ENCODE data around the gene SH3BP4. TPM values are rescaled to one million over a fixed set of nuclear protein-coding genes. Genes with fewer than 3 reads are reported as not detected.

Gene SH3BP4
- total and polyA plus RNA-seq, 2 of the 13 experiments (the other 11 are each of a cell fraction or from before 2014, with no cell fraction given): 34.6 to 99.1 TPM

DNA sequence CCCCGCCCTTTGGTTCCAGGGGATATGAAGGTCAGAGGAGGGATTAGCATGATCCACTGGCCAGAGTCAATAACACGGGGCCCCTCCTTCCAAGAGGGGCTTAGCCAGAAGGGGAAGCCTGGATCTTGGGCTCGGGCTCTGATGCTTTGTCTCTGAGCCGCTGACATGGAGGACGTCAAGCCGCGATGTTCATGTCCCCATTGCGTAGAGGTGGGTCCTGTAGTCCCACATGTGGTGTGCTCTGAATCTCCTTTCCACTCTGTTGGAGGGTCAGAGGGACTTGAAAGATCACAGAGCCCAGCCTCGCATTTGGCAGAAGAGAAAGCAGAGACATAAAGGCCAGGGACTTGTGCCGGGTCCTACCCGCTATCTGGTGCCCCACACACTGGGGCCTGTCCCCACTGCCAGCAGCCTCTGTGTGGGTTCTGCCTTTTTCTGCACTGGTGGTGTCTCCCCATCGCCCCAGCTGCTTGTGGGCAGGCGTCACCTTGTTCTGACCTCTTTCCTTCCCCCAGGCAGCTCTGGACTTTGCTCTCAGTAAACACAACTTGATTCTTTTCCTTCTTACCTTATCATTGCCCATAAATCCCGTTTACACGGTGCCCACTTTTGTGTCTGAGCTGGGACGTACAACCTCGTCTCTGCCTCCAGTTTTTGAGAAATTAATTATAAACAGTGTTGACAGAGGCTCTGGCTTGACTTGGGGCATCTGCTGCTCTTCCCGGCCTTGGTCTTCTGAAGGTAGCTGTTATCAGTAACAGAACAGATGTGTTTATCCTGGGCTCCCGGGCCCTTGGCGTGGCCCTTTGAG lies 48.8 kb downstream of the SH3BP4 start (continued):
- TF ChIP-seq, protein P1, sequence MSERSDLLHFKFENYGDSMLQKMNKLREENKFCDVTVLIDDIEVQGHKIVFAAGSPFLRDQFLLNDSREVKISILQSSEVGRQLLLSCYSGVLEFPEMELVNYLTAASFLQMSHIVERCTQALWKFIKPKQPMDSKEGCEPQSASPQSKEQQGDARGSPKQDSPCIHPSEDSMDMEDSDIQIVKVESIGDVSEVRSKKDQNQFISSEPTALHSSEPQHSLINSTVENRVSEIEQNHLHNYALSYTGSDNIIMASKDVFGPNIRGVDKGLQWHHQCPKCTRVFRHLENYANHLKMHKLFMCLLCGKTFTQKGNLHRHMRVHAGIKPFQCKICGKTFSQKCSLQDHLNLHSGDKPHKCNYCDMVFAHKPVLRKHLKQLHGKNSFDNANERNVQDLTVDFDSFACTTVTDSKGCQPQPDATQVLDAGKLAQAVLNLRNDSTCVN (CRISPR knock-in tag; IDR thresholded peaks at IDR 0.05; ENCODE audit: borderline replicate concordance): peak; percentile 15; the same call in 1 of the 2 replicates
- TF ChIP-seq ZNF614 (CRISPR knock-in tag; IDR thresholded peaks at IDR 0.05; ENCODE audit: borderline replicate concordance) (no peak; the same call in 1 of the 2 replicates), ZNF484 (CRISPR knock-in tag; IDR thresholded peaks at IDR 0.05; ENCODE audit: borderline replicate concordance, low read depth) (no peak), DNMT1 (CRISPR knock-in tag; IDR thresholded peaks at IDR 0.05) (0 out of 2 replicates have a peak, but pooled peaks have one; percentile 45), RFXANK (CRISPR knock-in tag; IDR thresholded peaks at IDR 0.05) (peak; percentile 53; the same call in 1 of the 2 replicates), RFX3 (CRISPR knock-in tag; IDR thresholded peaks at IDR 0.05) (peak; percentile 42; the same call in 1 of the 2 replicates), SUZ12 (IDR thresholded peaks at IDR 0.05; ENCODE audit: low read depth, low read length) (no peak), GATAD2A (CRISPR knock-in tag; IDR thresholded peaks at IDR 0.05) (peak; percentile 82), CCDC6 (CRISPR knock-in tag; IDR thresholded peaks at IDR 0.05) (no peak), SNAPC2 (CRISPR knock-in tag; IDR thresholded peaks at IDR 0.05) (no peak), ZNF446 (CRISPR knock-in tag; IDR thresholded peaks at IDR 0.05) (no peak), ZNF816 (CRISPR knock-in tag; IDR thresholded peaks at IDR 0.05; ENCODE audit: borderline replicate concordance) (no peak), ATF7 (IDR thresholded peaks at IDR 0.05) (no peak), ATF7 (CRISPR knock-in tag; IDR thresholded peaks at IDR 0.05) (no peak; the same call in 1 of the 2 replicates), SRY (CRISPR knock-in tag; IDR thresholded peaks at IDR 0.05) (no peak), BHLHE40 (IDR thresholded peaks at IDR 0.05; ENCODE audit: low read length) (0 out of 2 replicates have a peak, but pooled peaks have one; percentile 56), ZNF776 (CRISPR knock-in tag; IDR thresholded peaks at IDR 0.05) (no peak), HDAC2 (CRISPR knock-in tag; IDR thresholded peaks at IDR 0.05) (peak; percentile 80), ZNF30 (CRISPR knock-in tag; IDR thresholded peaks at IDR 0.05) (no peak)
- TF ChIP-seq, protein P2, sequence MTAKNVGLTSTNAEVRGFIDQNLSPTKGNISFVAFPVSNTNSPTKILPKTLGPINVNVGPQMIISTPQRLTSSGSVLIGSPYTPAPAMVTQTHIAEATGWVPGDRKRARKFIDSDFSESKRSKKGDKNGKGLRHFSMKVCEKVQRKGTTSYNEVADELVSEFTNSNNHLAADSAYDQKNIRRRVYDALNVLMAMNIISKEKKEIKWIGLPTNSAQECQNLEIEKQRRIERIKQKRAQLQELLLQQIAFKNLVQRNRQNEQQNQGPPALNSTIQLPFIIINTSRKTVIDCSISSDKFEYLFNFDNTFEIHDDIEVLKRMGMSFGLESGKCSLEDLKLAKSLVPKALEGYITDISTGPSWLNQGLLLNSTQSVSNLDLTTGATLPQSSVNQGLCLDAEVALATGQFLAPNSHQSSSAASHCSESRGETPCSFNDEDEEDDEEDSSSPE (CRISPR knock-in tag; IDR thresholded peaks at IDR 0.05): no peak
- TF ChIP-seq, protein P3, sequence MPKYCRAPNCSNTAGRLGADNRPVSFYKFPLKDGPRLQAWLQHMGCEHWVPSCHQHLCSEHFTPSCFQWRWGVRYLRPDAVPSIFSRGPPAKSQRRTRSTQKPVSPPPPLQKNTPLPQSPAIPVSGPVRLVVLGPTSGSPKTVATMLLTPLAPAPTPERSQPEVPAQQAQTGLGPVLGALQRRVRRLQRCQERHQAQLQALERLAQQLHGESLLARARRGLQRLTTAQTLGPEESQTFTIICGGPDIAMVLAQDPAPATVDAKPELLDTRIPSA (CRISPR knock-in tag; IDR thresholded peaks at IDR 0.05; ENCODE audit: borderline replicate concordance): no peak
- TF ChIP-seq, protein P4, sequence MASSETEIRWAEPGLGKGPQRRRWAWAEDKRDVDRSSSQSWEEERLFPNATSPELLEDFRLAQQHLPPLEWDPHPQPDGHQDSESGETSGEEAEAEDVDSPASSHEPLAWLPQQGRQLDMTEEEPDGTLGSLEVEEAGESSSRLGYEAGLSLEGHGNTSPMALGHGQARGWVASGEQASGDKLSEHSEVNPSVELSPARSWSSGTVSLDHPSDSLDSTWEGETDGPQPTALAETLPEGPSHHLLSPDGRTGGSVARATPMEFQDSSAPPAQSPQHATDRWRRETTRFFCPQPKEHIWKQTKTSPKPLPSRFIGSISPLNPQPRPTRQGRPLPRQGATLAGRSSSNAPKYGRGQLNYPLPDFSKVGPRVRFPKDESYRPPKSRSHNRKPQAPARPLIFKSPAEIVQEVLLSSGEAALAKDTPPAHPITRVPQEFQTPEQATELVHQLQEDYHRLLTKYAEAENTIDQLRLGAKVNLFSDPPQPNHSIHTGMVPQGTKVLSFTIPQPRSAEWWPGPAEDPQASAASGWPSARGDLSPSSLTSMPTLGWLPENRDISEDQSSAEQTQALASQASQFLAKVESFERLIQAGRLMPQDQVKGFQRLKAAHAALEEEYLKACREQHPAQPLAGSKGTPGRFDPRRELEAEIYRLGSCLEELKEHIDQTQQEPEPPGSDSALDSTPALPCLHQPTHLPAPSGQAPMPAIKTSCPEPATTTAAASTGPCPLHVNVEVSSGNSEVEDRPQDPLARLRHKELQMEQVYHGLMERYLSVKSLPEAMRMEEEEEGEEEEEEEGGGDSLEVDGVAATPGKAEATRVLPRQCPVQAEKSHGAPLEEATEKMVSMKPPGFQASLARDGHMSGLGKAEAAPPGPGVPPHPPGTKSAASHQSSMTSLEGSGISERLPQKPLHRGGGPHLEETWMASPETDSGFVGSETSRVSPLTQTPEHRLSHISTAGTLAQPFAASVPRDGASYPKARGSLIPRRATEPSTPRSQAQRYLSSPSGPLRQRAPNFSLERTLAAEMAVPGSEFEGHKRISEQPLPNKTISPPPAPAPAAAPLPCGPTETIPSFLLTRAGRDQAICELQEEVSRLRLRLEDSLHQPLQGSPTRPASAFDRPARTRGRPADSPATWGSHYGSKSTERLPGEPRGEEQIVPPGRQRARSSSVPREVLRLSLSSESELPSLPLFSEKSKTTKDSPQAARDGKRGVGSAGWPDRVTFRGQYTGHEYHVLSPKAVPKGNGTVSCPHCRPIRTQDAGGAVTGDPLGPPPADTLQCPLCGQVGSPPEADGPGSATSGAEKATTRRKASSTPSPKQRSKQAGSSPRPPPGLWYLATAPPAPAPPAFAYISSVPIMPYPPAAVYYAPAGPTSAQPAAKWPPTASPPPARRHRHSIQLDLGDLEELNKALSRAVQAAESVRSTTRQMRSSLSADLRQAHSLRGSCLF (CRISPR knock-in tag; IDR thresholded peaks at IDR 0.05; ENCODE audit: borderline replicate concordance): no peak

Data from HepG2 (cell line).